Astrocyte (in vitro differentiated cells and primary cell): Measurements from ENCODE around the gene GBP5.

Experiments
- EZH2 ChIP-seq: IDR thresholded peaks from 2 replicates; pipeline ENCODE4 v1.6.1; 2012; ENCODE audit warnings: mild to moderate bottlenecking, low read length, inconsistent platforms; ENCODE audit not compliant: insufficient read depth
- TF ChIP-seq, protein P1 (sequence below): IDR thresholded peaks from 2 replicates; pipeline ENCODE4 v1.5.1; 2011; ENCODE audit warnings: low read depth, mild to moderate bottlenecking, inconsistent platforms, low read length, moderate library complexity; ENCODE audit not compliant: insufficient read depth

DNA sequence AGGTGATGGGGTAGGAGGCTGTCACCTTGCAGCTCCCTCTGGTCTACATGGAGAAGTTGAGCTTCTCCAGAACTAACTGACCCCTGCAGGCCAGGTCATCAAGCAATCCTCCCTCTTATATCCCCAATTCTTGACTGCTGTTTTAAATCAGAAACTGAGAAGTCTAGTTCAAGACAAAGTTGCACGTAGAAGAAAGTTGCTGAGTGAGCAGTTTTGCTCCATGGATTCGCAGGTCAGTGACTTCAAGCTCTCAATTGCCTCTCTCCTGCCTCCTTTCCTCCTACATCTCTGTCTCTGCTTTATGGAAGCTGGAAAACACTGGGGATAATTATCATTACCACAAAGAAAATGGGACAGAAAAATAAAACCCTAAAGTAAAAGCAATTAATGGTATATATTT lies 32.8 kb upstream of the GBP5 start:
- TF ChIP-seq, protein P1, sequence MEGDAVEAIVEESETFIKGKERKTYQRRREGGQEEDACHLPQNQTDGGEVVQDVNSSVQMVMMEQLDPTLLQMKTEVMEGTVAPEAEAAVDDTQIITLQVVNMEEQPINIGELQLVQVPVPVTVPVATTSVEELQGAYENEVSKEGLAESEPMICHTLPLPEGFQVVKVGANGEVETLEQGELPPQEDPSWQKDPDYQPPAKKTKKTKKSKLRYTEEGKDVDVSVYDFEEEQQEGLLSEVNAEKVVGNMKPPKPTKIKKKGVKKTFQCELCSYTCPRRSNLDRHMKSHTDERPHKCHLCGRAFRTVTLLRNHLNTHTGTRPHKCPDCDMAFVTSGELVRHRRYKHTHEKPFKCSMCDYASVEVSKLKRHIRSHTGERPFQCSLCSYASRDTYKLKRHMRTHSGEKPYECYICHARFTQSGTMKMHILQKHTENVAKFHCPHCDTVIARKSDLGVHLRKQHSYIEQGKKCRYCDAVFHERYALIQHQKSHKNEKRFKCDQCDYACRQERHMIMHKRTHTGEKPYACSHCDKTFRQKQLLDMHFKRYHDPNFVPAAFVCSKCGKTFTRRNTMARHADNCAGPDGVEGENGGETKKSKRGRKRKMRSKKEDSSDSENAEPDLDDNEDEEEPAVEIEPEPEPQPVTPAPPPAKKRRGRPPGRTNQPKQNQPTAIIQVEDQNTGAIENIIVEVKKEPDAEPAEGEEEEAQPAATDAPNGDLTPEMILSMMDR, result no peak
- TF ChIP-seq EZH2, result no peak
